GM23338 (cell line): ENCODE data around the gene TMCO4. TPM values are rescaled to one million over a fixed set of nuclear protein-coding genes. Genes with fewer than 3 reads are reported as not detected.

Experiments used
- ATAC-seq: fragments of 200-7000 bp; cut with Tn5 transposase; 3 replicates; pipeline ENCODE4 v1.9.1; 2020
- DNase-seq: peaks from one replicate; pipeline ENCODE4 v3.0.0-alpha.2; 2015; ENCODE audit warnings: low spot score
- H2AFZ ChIP-seq: fragments of 200-600 bp; sonication (generic); 2 replicates; pipeline ENCODE4 v1.8.0; 2016; ENCODE audit warnings: antibody characterized with exemption, mild to moderate bottlenecking, moderate library complexity
- H3F3A ChIP-seq: fragments of 200-600 bp; sonication (generic); replicated peaks from 2 replicates; pipeline ENCODE4 v1.8.0; 2017; ENCODE audit warnings: antibody characterized with exemption, mixed run types, low read depth
- H3K27ac ChIP-seq: fragments of 200-600 bp; sonication (generic); 2 replicates; pipeline ENCODE4 v1.6.1; 2016; ENCODE audit warnings: low read depth
- H3K27me3 ChIP-seq: fragments of 200-600 bp; sonication (generic); 2 replicates; pipeline ENCODE4 v1.8.0; 2016; ENCODE audit warnings: mild to moderate bottlenecking, mixed run types, moderate library complexity; ENCODE audit not compliant: insufficient read depth
- H3K36me3 ChIP-seq: fragments of 200-600 bp; sonication (generic); 2 replicates; pipeline ENCODE4 v1.8.0; 2016; ENCODE audit warnings: mild to moderate bottlenecking; ENCODE audit not compliant: insufficient read depth
- H3K4me1 ChIP-seq: fragments of 200-600 bp; sonication (generic); 2 replicates; pipeline ENCODE4 v1.8.0; 2016; ENCODE audit warnings: mild to moderate bottlenecking, moderate library complexity; ENCODE audit not compliant: insufficient read depth
- H3K4me2 ChIP-seq: fragments of 200-600 bp; sonication (generic); 2 replicates; pipeline ENCODE4 v1.7.1; 2017; ENCODE audit warnings: mixed run types
- H3K4me3 ChIP-seq: fragments of 200-600 bp; sonication (generic); 2 replicates; pipeline ENCODE4 v1.6.1; 2016; ENCODE audit warnings: mixed run types
- H3K79me2 ChIP-seq: fragments of 200-600 bp; sonication (generic); replicated peaks from 2 replicates; pipeline ENCODE4 v1.8.0; 2017; ENCODE audit warnings: mild to moderate bottlenecking; ENCODE audit not compliant: insufficient read depth
- H3K9me2 ChIP-seq: fragments of 200-600 bp; sonication (generic); 2 replicates; pipeline ENCODE4 v1.8.0; 2017; ENCODE audit not compliant: insufficient read depth
- H4K20me1 ChIP-seq: fragments of 200-600 bp; sonication (generic); replicated peaks from 2 replicates; pipeline ENCODE4 v1.8.0; 2017; ENCODE audit warnings: mild to moderate bottlenecking; ENCODE audit not compliant: insufficient read depth
- H3K27ac Mint-ChIP-seq: 2 replicates; pipeline ENCODE4 v1.8.0; 2020; ENCODE audit warnings: inconsistent platforms, mild to moderate bottlenecking, moderate library complexity, mixed read lengths
- H3K27me3 Mint-ChIP-seq: 3 replicates; pipeline ENCODE4 v1.8.0; 2022; ENCODE audit warnings: low read depth, mild to moderate bottlenecking, moderate library complexity, mixed read lengths, inconsistent platforms; ENCODE audit not compliant: insufficient read depth, poor library complexity
- H3K36me3 Mint-ChIP-seq: 3 replicates; pipeline ENCODE4 v1.8.0; 2021; ENCODE audit warnings: low read depth, mild to moderate bottlenecking, inconsistent platforms, moderate library complexity, mixed read lengths
- H3K4me1 Mint-ChIP-seq: 3 replicates; pipeline ENCODE4 v1.8.0; 2020; ENCODE audit warnings: mild to moderate bottlenecking, inconsistent platforms, mixed read lengths
- H3K4me3 Mint-ChIP-seq: 3 replicates; pipeline ENCODE4 v1.8.0; 2021; ENCODE audit warnings: moderate library complexity, mild to moderate bottlenecking, inconsistent platforms, mixed read lengths
- H3K9me3 Mint-ChIP-seq: 3 replicates; pipeline ENCODE4 v1.8.0; 2020; ENCODE audit warnings: moderate library complexity, mild to moderate bottlenecking, inconsistent platforms, mixed read lengths
- CTCF ChIP-seq, 2 experiments: fragments of 200-600 bp in 1 of 2; sonication (generic) in 1 of 2; conservative IDR thresholded peaks; 2 replicates each; pipeline versions ENCODE4 v1.5.1 to v1.6.1; 2016 to 2017; ENCODE audit warnings: antibody characterized with exemption in 2 of 2, low read depth in 2 of 2, mild to moderate bottlenecking in 2 of 2, moderate library complexity in 1 of 2
- ETS1 ChIP-seq: IDR thresholded peaks from 2 replicates; pipeline ENCODE4 v1.6.1; 2016; ENCODE audit warnings: antibody characterized with exemption
- EZH2 ChIP-seq: fragments of 200-600 bp; sonication (generic); IDR thresholded peaks from one replicate; pipeline ENCODE4 v1.8.0; 2017; ENCODE audit warnings: antibody characterized with exemption, mild to moderate bottlenecking, low read depth; ENCODE audit not compliant: unreplicated experiment
- EZH2phosphoT487 ChIP-seq: fragments of 200-600 bp; sonication (generic); IDR thresholded peaks from one replicate; pipeline ENCODE4 v1.8.1; 2018; ENCODE audit warnings: antibody characterized with exemption; ENCODE audit not compliant: unreplicated experiment
- NANOG ChIP-seq: IDR thresholded peaks from 2 replicates; pipeline ENCODE4 v1.6.1; 2016; ENCODE audit warnings: antibody characterized with exemption, borderline replicate concordance
- POLR2AphosphoS5 ChIP-seq: IDR thresholded peaks from 2 replicates; pipeline ENCODE4 v1.6.1; 2016; ENCODE audit warnings: antibody characterized with exemption, low read depth
- REST ChIP-seq: IDR thresholded peaks from one replicate; pipeline ENCODE4 v1.6.1; 2018; ENCODE audit warnings: antibody characterized with exemption; ENCODE audit not compliant: unreplicated experiment
- STAT1 ChIP-seq: IDR thresholded peaks from one replicate; pipeline ENCODE4 v1.6.1; 2016; ENCODE audit warnings: antibody characterized with exemption; ENCODE audit not compliant: unreplicated experiment
- ZNF331 ChIP-seq: fragments of 250-450 bp; sonication (Bioruptor Pico); IDR thresholded peaks from 2 replicates; pipeline ENCODE4 v1.5.0; 2020; ENCODE audit warnings: low read depth, mild to moderate bottlenecking, moderate library complexity
- ZNF462 ChIP-seq: fragments of 250-450 bp; sonication (Bioruptor Pico); IDR thresholded peaks from 2 replicates; pipeline ENCODE4 v1.5.0; 2020; ENCODE audit warnings: mild to moderate bottlenecking, moderate library complexity
- polyA plus RNA-seq: library from polyadenylated mRNA; unstranded; fragments of >200 nt; fragmentation: Nextera tagmentation; extraction: Ambion mirVana; gene quantifications from 2 replicates; pipeline ENCODE4 v1.2.1, GENCODE V29; 2016
- total RNA-seq: library from RNA; depleted of rRNA; stranded (reverse); fragments of >200 nt; shearing (Covaris generic); gene quantifications from 2 replicates; pipeline ENCODE4 v1.2.3, GENCODE V29; 2014

The TMCO4 gene
- total and polyA plus RNA-seq, 2 experiments from 2014 or later = 2.6 to 6.9 TPM

GRCh38 chr1:19776287-19776686, 23.4 kb downstream of the TMCO4 start:
- no peaks in the 10 kb centered on the region for H3K4me1 ChIP-seq
- H3F3A ChIP-seq = no peaks in the 10 kb centered on the region
- no peaks in the 10 kb centered on the region for H4K20me1 ChIP-seq
- no peak overlapping the region for H3K4me3 ChIP-seq
- H3K9me3 Mint-ChIP-seq = peaks cover 4% of the 10 kb centered on the region; the same call in 1 of the 3 replicates
- no peak overlapping the region for H3K4me3 Mint-ChIP-seq
- peaks cover 51% of the 10 kb centered on the region for H3K27me3 Mint-ChIP-seq
- H3K36me3 Mint-ChIP-seq = peaks cover 5% of the 10 kb centered on the region; the same call in 1 of the 3 replicates
- no peak overlapping the region for H2AFZ ChIP-seq
- 0 out of 3 replicates have a peak, but pooled peaks cover 4% of the 10 kb centered on the region for H3K4me1 Mint-ChIP-seq
- TF ChIP-seq ETS1 (no peak), CTCF (conservative IDR thresholded peaks at IDR 0.05; ENCODE audit: low read depth in 2 of 2) (no peak), NANOG (no peak), STAT1 (no peak), POLR2AphosphoS5 (no peak), ZNF331 (CRISPR knock-in tag) (no peak), ZNF462 (no peak), EZH2 (no peak), EZH2phosphoT487 (no peak), REST (no peak)
- no peaks in the 10 kb centered on the region for H3K9me2 ChIP-seq
- H3K27me3 ChIP-seq = peaks cover 31% of the 10 kb centered on the region
- H3K27ac Mint-ChIP-seq = no peak overlapping the region
- no peak overlapping the region for H3K27ac ChIP-seq
- H3K4me2 ChIP-seq = no peak overlapping the region
- no peaks in the 10 kb centered on the region for H3K79me2 ChIP-seq
- DNase-seq = no peak
- ATAC-seq = no peak
- no peaks in the 10 kb centered on the region for H3K36me3 ChIP-seq
